GM23338 (cell line): Measurements from ENCODE around the gene RGS2. TPM values are rescaled to one million over a fixed set of nuclear protein-coding genes. Genes with fewer than 3 reads are reported as not detected.

Source experiments
- ATAC-seq: fragments of 200-7000 bp; cut with Tn5 transposase; 3 replicates; pipeline ENCODE4 v1.9.1; 2020
- DNase-seq: peaks from one replicate; pipeline ENCODE4 v3.0.0-alpha.2; 2015; ENCODE audit warnings: low spot score
- H2AFZ ChIP-seq: fragments of 200-600 bp; sonication (generic); 2 replicates; pipeline ENCODE4 v1.8.0; 2016; ENCODE audit warnings: antibody characterized with exemption, mild to moderate bottlenecking, moderate library complexity
- H3F3A ChIP-seq: fragments of 200-600 bp; sonication (generic); replicated peaks from 2 replicates; pipeline ENCODE4 v1.8.0; 2017; ENCODE audit warnings: antibody characterized with exemption, mixed run types, low read depth
- H3K27ac ChIP-seq: fragments of 200-600 bp; sonication (generic); 2 replicates; pipeline ENCODE4 v1.6.1; 2016; ENCODE audit warnings: low read depth
- H3K27me3 ChIP-seq: fragments of 200-600 bp; sonication (generic); 2 replicates; pipeline ENCODE4 v1.8.0; 2016; ENCODE audit warnings: mild to moderate bottlenecking, mixed run types, moderate library complexity; ENCODE audit not compliant: insufficient read depth
- H3K36me3 ChIP-seq: fragments of 200-600 bp; sonication (generic); 2 replicates; pipeline ENCODE4 v1.8.0; 2016; ENCODE audit warnings: mild to moderate bottlenecking; ENCODE audit not compliant: insufficient read depth
- H3K4me1 ChIP-seq: fragments of 200-600 bp; sonication (generic); 2 replicates; pipeline ENCODE4 v1.8.0; 2016; ENCODE audit warnings: mild to moderate bottlenecking, moderate library complexity; ENCODE audit not compliant: insufficient read depth
- H3K4me2 ChIP-seq: fragments of 200-600 bp; sonication (generic); 2 replicates; pipeline ENCODE4 v1.7.1; 2017; ENCODE audit warnings: mixed run types
- H3K4me3 ChIP-seq: fragments of 200-600 bp; sonication (generic); 2 replicates; pipeline ENCODE4 v1.6.1; 2016; ENCODE audit warnings: mixed run types
- H3K79me2 ChIP-seq: fragments of 200-600 bp; sonication (generic); replicated peaks from 2 replicates; pipeline ENCODE4 v1.8.0; 2017; ENCODE audit warnings: mild to moderate bottlenecking; ENCODE audit not compliant: insufficient read depth
- H3K9me2 ChIP-seq: fragments of 200-600 bp; sonication (generic); 2 replicates; pipeline ENCODE4 v1.8.0; 2017; ENCODE audit not compliant: insufficient read depth
- H4K20me1 ChIP-seq: fragments of 200-600 bp; sonication (generic); replicated peaks from 2 replicates; pipeline ENCODE4 v1.8.0; 2017; ENCODE audit warnings: mild to moderate bottlenecking; ENCODE audit not compliant: insufficient read depth
- H3K27ac Mint-ChIP-seq: 2 replicates; pipeline ENCODE4 v1.8.0; 2020; ENCODE audit warnings: inconsistent platforms, mild to moderate bottlenecking, moderate library complexity, mixed read lengths
- H3K27me3 Mint-ChIP-seq: 3 replicates; pipeline ENCODE4 v1.8.0; 2022; ENCODE audit warnings: low read depth, mild to moderate bottlenecking, moderate library complexity, mixed read lengths, inconsistent platforms; ENCODE audit not compliant: insufficient read depth, poor library complexity
- H3K36me3 Mint-ChIP-seq: 3 replicates; pipeline ENCODE4 v1.8.0; 2021; ENCODE audit warnings: low read depth, mild to moderate bottlenecking, inconsistent platforms, moderate library complexity, mixed read lengths
- H3K4me1 Mint-ChIP-seq: 3 replicates; pipeline ENCODE4 v1.8.0; 2020; ENCODE audit warnings: mild to moderate bottlenecking, inconsistent platforms, mixed read lengths
- H3K4me3 Mint-ChIP-seq: 3 replicates; pipeline ENCODE4 v1.8.0; 2021; ENCODE audit warnings: moderate library complexity, mild to moderate bottlenecking, inconsistent platforms, mixed read lengths
- H3K9me3 Mint-ChIP-seq: 3 replicates; pipeline ENCODE4 v1.8.0; 2020; ENCODE audit warnings: moderate library complexity, mild to moderate bottlenecking, inconsistent platforms, mixed read lengths
- CREB1 ChIP-seq: fragments of 250-450 bp; sonication (Bioruptor Pico); IDR thresholded peaks from 2 replicates; pipeline ENCODE4 v1.5.0; 2020; ENCODE audit warnings: low read depth, mild to moderate bottlenecking, moderate library complexity
- CTCF ChIP-seq, 2 experiments: fragments of 200-600 bp in 1 of 2; sonication (generic) in 1 of 2; conservative IDR thresholded peaks; 2 replicates each; pipeline versions ENCODE4 v1.5.1 to v1.6.1; 2016 to 2017; ENCODE audit warnings: antibody characterized with exemption in 2 of 2, low read depth in 2 of 2, mild to moderate bottlenecking in 2 of 2, moderate library complexity in 1 of 2
- ETS1 ChIP-seq: IDR thresholded peaks from 2 replicates; pipeline ENCODE4 v1.6.1; 2016; ENCODE audit warnings: antibody characterized with exemption
- EZH2 ChIP-seq: fragments of 200-600 bp; sonication (generic); IDR thresholded peaks from one replicate; pipeline ENCODE4 v1.8.0; 2017; ENCODE audit warnings: antibody characterized with exemption, mild to moderate bottlenecking, low read depth; ENCODE audit not compliant: unreplicated experiment
- EZH2phosphoT487 ChIP-seq: fragments of 200-600 bp; sonication (generic); IDR thresholded peaks from one replicate; pipeline ENCODE4 v1.8.1; 2018; ENCODE audit warnings: antibody characterized with exemption; ENCODE audit not compliant: unreplicated experiment
- JUNB ChIP-seq: IDR thresholded peaks from one replicate; pipeline ENCODE4 v1.6.1; 2016; ENCODE audit warnings: antibody characterized with exemption; ENCODE audit not compliant: unreplicated experiment
- NANOG ChIP-seq: IDR thresholded peaks from 2 replicates; pipeline ENCODE4 v1.6.1; 2016; ENCODE audit warnings: antibody characterized with exemption, borderline replicate concordance
- POLR2AphosphoS5 ChIP-seq: IDR thresholded peaks from 2 replicates; pipeline ENCODE4 v1.6.1; 2016; ENCODE audit warnings: antibody characterized with exemption, low read depth
- REST ChIP-seq: IDR thresholded peaks from one replicate; pipeline ENCODE4 v1.6.1; 2018; ENCODE audit warnings: antibody characterized with exemption; ENCODE audit not compliant: unreplicated experiment
- STAT1 ChIP-seq: IDR thresholded peaks from one replicate; pipeline ENCODE4 v1.6.1; 2016; ENCODE audit warnings: antibody characterized with exemption; ENCODE audit not compliant: unreplicated experiment
- ZNF114 ChIP-seq: fragments of 250-450 bp; sonication (Bioruptor Pico); IDR thresholded peaks from 2 replicates; pipeline ENCODE4 v1.5.0; 2020; ENCODE audit warnings: mild to moderate bottlenecking, moderate library complexity
- ZNF331 ChIP-seq: fragments of 250-450 bp; sonication (Bioruptor Pico); IDR thresholded peaks from 2 replicates; pipeline ENCODE4 v1.5.0; 2020; ENCODE audit warnings: low read depth, mild to moderate bottlenecking, moderate library complexity
- ZNF462 ChIP-seq: fragments of 250-450 bp; sonication (Bioruptor Pico); IDR thresholded peaks from 2 replicates; pipeline ENCODE4 v1.5.0; 2020; ENCODE audit warnings: mild to moderate bottlenecking, moderate library complexity
- polyA plus RNA-seq: library from polyadenylated mRNA; unstranded; fragments of >200 nt; fragmentation: Nextera tagmentation; extraction: Ambion mirVana; gene quantifications from 2 replicates; pipeline ENCODE4 v1.2.1, GENCODE V29; 2016
- total RNA-seq: library from RNA; depleted of rRNA; stranded (reverse); fragments of >200 nt; shearing (Covaris generic); gene quantifications from 2 replicates; pipeline ENCODE4 v1.2.3, GENCODE V29; 2014

Gene RGS2
- total and polyA plus RNA-seq, 2 experiments from 2014 or later = 13.8 to 24.8 TPM

- ATAC-seq = no peak
Measured at GRCh38 chr1:192824511-192824910, 15.7 kb downstream of the RGS2 start.

More at GRCh38 chr1:192824511-192824910, 15.7 kb downstream of the RGS2 start:
- Histone ChIP-seq H3F3A (no peaks in the 10 kb centered on the region), H3K27ac (no peak overlapping the region), H3K4me1 (peaks cover 10% of the 10 kb centered on the region; the same call in 1 of the 2 replicates), H3K9me2 (0 out of 2 replicates have a peak, but pooled peaks cover 8% of the 10 kb centered on the region), H4K20me1 (no peaks in the 10 kb centered on the region), H3K4me2 (no peak overlapping the region), H3K4me3 (no peak overlapping the region), H2AFZ (no peak overlapping the region), H3K79me2 (no peaks in the 10 kb centered on the region), H3K36me3 (no peaks in the 10 kb centered on the region), H3K27me3 (no peaks in the 10 kb centered on the region)
- Mint-ChIP-seq H3K27me3 (peaks cover 1% of the 10 kb centered on the region), H3K4me1 (peaks cover 14% of the 10 kb centered on the region), H3K9me3 (no peaks in the 10 kb centered on the region), H3K4me3 (no peak overlapping the region), H3K36me3 (no peaks in the 10 kb centered on the region), H3K27ac (no peak overlapping the region)
- DNase-seq = no peak
- no peak for TF ChIP-seq STAT1
- TF ChIP-seq NANOG = no peak
- TF ChIP-seq JUNB = no peak
- TF ChIP-seq ZNF462 = no peak
- TF ChIP-seq EZH2 = no peak
- no peak for TF ChIP-seq EZH2phosphoT487
- no peak for TF ChIP-seq CTCF (conservative IDR thresholded peaks at IDR 0.05; ENCODE audit: low read depth in 2 of 2)
- no peak for TF ChIP-seq ETS1
- no peak for TF ChIP-seq POLR2AphosphoS5
- no peak for TF ChIP-seq REST
- no peak for TF ChIP-seq CREB1
- no peak for TF ChIP-seq ZNF114
- no peak for TF ChIP-seq ZNF331 (CRISPR knock-in tag)
